Stimulated activated CD4-positive, alpha-beta T cell treated with anti-CD3 and anti-CD28 coated beads, Interleukin-4, amount 100 ng/mL, for 1 hour (primary cell): Measurements from ENCODE around the gene AAR2.
A peak's percentile ranks its signal among the peaks of the same experiment; 100 is the strongest.

Source experiments
- DNase-seq: peaks from one replicate; pipeline ENCODE4 v3.0.0-alpha.2; 2020

Gene AAR2

GRCh38 chr20:36285746-36286447, 49.6 kb downstream of the AAR2 start:
- no peak for DNase-seq

- DNase-seq: no peak
These were observed 61.4 kb downstream of the AAR2 start for GRCh38 chr20:36297656-36298055.

GRCh38 chr20:36298061-36298460, 61.8 kb downstream of the AAR2 start:
- no peak for DNase-seq

- no peak for DNase-seq
These were observed 62.6 kb downstream of the AAR2 start for GRCh38 chr20:36298795-36299339.

GRCh38 chr20:36299459-36299858, 63.2 kb downstream of the AAR2 start:
- DNase-seq: no peak

GRCh38 chr20:36301359-36302119, 65.3 kb downstream of the AAR2 start:
- no peak for DNase-seq

- no peak for DNase-seq
These were observed 66.8 kb downstream of the AAR2 start for GRCh38 chr20:36303020-36303595.

GRCh38 chr20:36303831-36304230, 67.6 kb downstream of the AAR2 start:
- no peak for DNase-seq

- no peak for DNase-seq
These were observed 68.7 kb downstream of the AAR2 start for GRCh38 chr20:36304786-36305495.

GRCh38 chr20:36305602-36306551, 69.6 kb downstream of the AAR2 start, which contains the start of gene DLGAP4:
Gene DLGAP4 (plus strand): TSS chr20:36306339. CDS start chr20:36431718, 125,379 bp downstream.
- peak; percentile 9 for DNase-seq
